GM21529 (cell line): Measurements from ENCODE around the gene NAAA.
A peak's percentile ranks its signal among the peaks of the same experiment; 100 is the strongest.
"Not testable (repeated sequence)": the region's sequence is repeated elsewhere in the genome, so short reads cannot be mapped to it uniquely, and the experiment has no call there.

Source experiments
- ATAC-seq: cut with Tn5 transposase; IDR thresholded peaks from one replicate; pipeline ENCODE4 v1.9.1; 2021; ENCODE audit not compliant: unreplicated experiment

Gene NAAA

GRCh38 chr4:75920327-75920726, 20.5 kb downstream of the NAAA start:
- no peak for ATAC-seq

DNA sequence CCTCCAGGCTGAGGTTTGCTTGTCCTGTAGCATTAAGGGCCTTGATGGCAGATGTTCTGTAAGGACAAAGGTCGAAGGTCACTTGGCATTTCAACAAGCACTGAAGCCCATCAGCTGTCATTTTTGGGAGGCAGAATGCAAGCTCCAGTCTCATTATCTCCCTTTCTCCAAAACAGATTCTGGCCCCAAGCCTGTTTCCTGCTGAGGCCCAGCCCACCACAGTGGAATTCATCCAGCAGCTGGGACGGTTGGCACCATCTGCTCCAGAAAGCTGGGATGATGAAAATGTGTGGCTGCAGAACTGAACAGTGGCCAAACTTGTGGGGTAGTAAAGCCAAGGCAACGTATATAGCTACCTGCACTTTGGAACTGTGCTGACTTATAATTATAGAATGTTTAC, 20.9 kb downstream of the NAAA start:
- no peak for ATAC-seq

GRCh38 chr4:75916091-75916661, 24.6 kb downstream of the NAAA start:
- ATAC-seq = peak; percentile 73

GRCh38 chr4:75912968-75913367, 27.8 kb downstream of the NAAA start:
- no peak for ATAC-seq

DNA sequence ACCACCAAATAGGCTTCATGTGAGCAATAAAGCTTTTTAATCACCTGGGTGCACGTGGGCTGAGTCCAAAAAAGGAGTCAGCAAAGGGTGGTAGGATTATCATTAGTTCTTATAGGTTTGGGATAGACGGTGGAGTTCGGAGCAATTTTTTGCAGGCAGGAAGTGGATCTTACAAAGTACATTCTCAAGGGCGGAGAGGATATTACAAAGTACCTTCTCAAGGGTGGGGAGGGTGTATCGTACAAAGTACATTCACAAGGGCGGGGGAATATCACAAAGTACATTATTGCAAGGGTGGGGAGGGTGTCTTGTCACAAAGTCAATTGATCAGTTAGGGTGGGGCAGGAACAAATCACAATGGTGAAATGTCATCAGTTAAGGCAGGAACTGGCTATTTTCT, 30.0 kb downstream of the NAAA start:
- ATAC-seq = not testable (repeated sequence)

DNA sequence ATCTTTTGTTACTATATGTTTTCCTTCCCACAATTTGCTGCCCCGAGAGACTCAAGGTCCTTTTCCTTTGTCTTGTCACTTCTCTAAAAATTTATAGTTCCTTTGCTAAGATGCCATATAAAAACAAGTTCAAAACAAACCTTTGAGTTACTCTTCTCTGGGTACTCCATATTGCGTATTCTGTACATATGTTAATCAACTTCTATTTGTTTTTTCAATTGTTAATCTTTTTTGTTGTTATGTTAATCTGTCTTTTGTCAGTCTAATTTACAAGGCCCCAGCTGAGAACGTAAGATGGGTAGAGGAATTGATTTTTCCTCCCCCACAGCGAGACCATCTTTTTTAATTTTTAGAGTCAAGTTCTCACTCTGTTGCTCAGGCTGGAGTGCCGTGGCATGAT, 31.4 kb downstream of the NAAA start:
- ATAC-seq = no peak

GRCh38 chr4:75908555-75908954, 32.3 kb downstream of the NAAA start:
- ATAC-seq = no peak

DNA sequence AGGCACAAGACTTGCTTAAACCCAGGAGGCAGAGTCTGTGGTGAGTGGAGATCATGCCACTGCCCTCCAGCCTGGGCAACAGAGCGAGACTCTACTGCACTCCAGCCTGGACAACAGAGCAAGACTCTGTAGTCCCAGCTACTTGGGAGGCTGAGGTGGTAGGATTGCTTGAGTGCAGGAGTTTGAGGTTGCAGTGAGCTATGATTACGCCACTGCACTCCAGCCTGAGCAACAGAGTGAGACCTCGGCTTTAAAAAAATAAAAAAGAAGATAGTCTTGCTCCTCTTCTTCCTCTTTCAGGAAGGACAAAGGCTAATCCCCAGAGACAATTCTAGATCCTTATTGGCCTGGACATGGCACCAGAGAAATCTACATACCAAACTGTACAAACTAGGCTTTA, 32.8 kb downstream of the NAAA start:
- ATAC-seq = no peak

DNA sequence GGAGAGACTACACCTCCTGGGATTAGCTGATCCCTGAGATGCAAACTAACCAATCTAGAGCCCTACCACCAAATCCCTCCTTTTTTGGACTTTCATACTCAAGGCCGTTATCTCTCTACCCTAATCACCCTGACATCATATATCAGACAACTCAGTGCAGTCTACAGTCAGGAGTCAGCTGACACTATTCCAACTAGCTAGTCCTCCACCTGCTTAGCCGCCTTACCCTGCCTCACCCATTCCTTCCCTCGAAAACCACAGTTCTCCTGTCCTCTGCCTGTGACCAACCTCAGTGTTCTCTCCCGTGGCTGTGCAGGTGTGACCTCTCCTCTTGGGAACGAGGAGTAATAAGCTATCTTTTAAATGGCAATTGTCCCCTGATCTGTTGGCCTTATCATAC, 36.7 kb downstream of the NAAA start:
- no peak for ATAC-seq

- no peak for ATAC-seq
Measured at GRCh38 chr4:75902352-75902751, 38.5 kb downstream of the NAAA start, which contains the start of gene PPEF2. TSS of gene PPEF2 (minus strand) at chr4:75902452. CDS start at chr4:75896325, 6,127 bp downstream.

DNA sequence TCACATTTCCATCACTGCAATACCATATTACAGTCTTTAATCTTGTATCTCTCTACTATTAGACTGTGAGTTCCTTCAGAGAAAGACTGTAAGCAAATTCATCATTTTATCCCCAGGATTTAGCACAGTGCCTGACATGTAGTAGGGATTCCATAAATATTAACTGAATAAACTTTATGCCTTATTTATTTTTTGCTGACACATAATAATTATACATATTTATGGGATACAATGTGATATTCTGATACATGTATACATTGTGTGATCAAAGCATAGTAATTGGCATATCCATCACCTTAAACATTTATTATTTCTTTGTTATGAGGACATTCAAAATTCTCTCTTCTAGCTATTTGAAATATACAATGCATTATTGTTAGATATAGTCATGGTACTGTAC, 42.3 kb downstream of the NAAA start:
- no peak for ATAC-seq

DNA sequence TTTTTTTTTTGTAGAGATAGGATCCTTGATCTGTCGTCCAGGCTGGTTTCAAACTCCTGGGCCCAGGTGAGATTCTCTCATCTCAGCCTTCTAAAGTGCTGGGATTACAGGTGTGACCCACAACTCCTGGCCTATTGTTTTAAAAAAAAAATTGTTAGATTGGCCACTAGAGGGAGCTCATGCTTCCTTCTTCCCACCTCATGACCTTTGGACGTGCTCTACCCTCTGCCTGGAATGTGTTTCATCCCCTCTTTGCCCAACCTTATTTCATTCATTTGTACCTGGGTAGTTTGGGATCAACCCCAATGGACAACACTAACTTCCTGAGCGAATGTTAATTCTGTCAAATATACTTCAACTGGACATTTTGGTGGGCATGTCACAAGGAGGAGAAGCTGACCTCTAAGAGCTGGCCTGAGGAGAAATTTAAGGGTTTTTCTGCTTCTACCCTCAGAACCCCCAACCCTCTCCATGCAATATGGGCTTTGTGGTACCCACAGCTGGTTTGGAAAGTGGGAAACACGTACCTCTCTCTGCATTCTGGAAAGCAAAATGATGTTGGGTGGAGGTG, 45.0 kb downstream of the NAAA start:
- no peak for ATAC-seq

DNA sequence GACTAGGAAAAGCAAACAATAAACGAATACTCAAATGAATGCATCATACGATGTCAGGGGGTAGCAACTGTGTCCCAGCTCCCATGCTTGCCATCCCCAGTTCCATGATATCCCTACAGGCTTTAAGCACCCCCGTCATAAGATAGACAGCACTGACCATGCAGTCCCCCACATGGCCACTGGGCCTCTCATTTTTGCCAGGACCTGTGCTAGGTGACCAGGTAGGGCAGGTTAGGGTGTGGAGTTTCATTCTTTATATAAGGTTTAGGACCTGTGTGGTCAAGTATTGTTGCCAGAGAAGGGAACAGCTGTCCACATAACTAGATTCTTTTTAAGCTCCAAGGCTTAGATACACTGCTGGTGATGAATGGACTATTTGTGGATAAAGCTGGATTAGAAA, 48.3 kb downstream of the NAAA start:
- no peak for ATAC-seq

- no peak for ATAC-seq
Measured at GRCh38 chr4:75891611-75892010, 49.2 kb downstream of the NAAA start.

GRCh38 chr4:75889537-75890199, 51.1 kb downstream of the NAAA start:
- ATAC-seq = no peak

- no peak for ATAC-seq
Measured at GRCh38 chr4:75886104-75886503, 54.7 kb downstream of the NAAA start.

DNA sequence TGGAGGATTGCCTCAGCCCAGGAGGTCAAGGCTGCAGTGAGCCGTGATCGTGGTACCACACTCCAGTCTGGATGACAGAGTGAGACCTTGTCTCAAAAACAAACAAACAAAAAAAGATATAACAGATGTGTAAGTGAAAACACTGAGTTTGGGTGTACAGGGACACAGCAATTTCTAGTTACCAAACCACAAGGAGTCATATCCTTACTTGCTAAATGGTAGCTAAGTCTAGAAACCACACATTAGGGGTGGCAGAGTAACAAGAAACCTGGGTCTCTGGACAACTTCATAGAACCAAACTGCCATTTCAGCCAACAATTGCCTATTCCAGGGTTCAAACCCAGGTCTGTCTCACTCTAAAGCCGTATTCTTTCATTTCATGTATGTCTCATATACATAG, 59.3 kb downstream of the NAAA start:
- no peak for ATAC-seq

- no peak for ATAC-seq
Measured at GRCh38 chr4:75880278-75880677, 60.5 kb downstream of the NAAA start.

- ATAC-seq = no peak
Measured at GRCh38 chr4:75878246-75878756, 62.5 kb downstream of the NAAA start.

DNA sequence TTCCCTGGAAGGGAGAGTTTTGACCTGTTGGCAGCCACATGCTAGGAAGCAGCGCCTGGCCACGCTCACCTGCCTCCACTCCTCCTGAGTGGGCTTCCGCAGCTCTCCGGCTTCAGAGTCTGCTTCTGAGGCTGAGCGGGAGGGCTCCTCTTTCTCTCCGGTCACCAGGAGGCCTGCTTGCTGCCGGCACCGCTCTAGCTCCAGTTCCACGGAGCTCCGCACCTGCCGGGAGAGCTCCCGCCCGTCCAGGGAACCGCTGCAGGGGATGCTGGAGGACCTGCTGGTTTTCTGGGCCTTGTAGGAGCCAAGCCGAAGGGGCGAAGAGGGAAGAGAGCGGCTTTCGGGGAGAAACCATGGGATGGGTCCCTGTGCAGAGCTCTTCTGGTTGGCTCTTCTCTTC, 64.6 kb downstream of the NAAA start:
- no peak for ATAC-seq

GRCh38 chr4:75869100-75869499, 71.7 kb downstream of the NAAA start:
- ATAC-seq = no peak

- no peak for ATAC-seq
Measured at GRCh38 chr4:75867130-75867529, 73.7 kb downstream of the NAAA start.
